IPS-18c (cell line): ENCODE measurements around the gene COL4A1.
"Not testable (repeated sequence)": the region's sequence is repeated elsewhere in the genome, so short reads cannot be mapped to it uniquely, and the experiment has no call there.

Experiments
- H3K4me3 ChIP-seq: 2 replicates; pipeline ENCODE4 v1.7.0; 2013; ENCODE audit warnings: low read depth, mild to moderate bottlenecking, low read length, moderate library complexity; ENCODE audit not compliant: insufficient read depth
- H3K9me3 ChIP-seq: one replicate; pipeline ENCODE4 v1.6.1; 2013; ENCODE audit warnings: mild to moderate bottlenecking, low read length, moderate library complexity; ENCODE audit not compliant: control insufficient read depth, insufficient read depth

The COL4A1 gene

GRCh38 chr13:110317496-110318195, 10.7 kb upstream of the COL4A1 start:
- Histone ChIP-seq H3K4me3 (no peak overlapping the region), H3K9me3 (no peaks in the 10 kb centered on the region)

DNA sequence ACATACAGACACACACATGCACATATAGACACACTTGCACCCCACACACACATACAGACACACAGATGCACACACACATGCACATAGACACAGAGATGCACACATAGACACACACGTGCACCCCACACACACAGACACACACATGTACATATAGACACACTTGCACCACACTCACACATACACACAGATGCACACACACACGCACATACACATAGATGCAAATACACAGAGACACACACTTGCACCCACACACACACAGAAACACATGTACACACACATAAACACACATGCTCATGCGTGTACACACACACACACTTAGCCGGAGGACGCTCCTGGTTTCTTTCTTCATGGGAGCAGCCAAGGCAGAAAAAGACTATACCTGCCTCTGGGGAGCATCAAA, 10.1 kb upstream of the COL4A1 start:
- no peak overlapping the region for H3K4me3 ChIP-seq
- H3K9me3 ChIP-seq, result no peaks in the 10 kb centered on the region

DNA sequence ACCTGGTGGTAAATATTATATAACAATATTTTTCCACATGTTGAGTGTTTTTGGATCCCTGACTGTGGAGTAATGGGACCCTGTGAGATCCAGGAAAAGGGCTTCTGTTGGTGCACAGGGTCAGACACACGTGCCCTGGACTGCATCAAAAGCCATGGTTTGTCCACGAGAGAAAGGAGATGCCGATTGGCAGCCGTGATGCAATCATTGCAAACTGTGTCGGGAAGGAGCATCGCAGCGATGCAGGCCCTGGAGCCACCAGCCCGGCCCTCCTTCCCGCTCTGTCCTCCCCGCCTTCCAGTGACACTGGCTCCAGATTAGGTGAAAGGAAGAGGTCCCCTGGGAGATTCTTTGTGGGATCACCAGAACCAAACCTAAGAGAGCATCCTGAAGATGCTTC, 9.2 kb upstream of the COL4A1 start:
- no peak overlapping the region for H3K4me3 ChIP-seq
- no peaks in the 10 kb centered on the region for H3K9me3 ChIP-seq

DNA sequence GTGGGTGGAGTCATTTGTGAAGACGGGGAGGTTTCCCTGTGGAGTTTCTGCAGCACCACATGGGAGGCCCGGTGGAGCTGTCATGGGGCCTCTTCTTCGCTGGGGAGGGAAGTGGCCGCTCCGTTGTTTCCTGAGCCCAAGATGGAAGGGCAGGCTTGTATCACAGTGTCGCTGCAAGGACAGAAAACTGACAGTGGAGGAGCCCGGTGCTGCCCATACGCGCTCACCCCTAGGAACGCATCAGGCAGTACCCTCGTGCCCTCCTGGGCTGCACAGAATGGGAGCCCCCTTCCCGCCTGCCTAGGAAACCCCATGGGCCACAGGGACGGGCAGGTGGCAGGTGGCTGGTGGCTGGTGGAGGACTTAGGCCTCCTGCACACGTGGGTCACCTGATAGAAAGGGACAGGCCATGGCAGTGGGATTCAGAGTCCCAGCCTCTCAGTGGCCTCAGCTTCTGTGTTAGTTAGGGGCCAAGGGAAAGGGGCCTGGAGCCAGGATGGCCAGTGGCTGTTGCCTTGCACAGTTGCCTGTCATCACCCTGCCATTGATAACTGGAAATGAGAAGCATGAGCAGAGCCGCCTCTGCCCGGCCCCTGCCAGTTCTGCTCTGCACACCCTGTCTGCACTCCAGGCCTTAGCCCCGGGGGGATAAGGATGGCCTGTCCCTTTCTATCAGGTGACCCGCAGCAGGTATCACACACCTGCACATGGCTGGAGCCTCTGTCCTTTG, 7.7 kb upstream of the COL4A1 start:
- Histone ChIP-seq H3K9me3 (no peaks in the 10 kb centered on the region), H3K4me3 (no peak overlapping the region)

- H3K4me3 ChIP-seq, H3K9me3 ChIP-seq: not testable (repeated sequence)
Observed at GRCh38 chr13:110313733-110314132, 6.8 kb upstream of the COL4A1 start.

DNA sequence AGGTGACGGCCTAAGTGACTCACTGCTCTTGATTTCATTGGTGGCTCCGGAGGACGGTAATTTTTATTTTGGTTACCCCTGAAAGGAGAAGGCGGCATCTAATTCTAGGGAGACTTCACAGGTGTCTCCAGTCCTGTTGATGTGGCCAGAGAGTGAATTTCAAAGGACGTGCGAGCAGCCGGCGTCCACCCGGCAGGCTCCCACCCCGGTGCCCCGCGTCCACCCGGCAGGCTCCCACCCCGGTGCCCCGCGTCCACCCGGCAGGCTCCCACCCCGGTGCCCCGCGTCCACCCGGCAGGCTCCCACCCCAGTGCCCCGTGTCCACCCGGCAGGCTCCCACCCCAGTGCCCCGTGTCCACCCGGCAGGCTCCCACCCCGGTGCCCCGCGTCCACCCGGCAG, 6.3 kb upstream of the COL4A1 start:
- not testable (repeated sequence) for H3K4me3 ChIP-seq, H3K9me3 ChIP-seq

DNA sequence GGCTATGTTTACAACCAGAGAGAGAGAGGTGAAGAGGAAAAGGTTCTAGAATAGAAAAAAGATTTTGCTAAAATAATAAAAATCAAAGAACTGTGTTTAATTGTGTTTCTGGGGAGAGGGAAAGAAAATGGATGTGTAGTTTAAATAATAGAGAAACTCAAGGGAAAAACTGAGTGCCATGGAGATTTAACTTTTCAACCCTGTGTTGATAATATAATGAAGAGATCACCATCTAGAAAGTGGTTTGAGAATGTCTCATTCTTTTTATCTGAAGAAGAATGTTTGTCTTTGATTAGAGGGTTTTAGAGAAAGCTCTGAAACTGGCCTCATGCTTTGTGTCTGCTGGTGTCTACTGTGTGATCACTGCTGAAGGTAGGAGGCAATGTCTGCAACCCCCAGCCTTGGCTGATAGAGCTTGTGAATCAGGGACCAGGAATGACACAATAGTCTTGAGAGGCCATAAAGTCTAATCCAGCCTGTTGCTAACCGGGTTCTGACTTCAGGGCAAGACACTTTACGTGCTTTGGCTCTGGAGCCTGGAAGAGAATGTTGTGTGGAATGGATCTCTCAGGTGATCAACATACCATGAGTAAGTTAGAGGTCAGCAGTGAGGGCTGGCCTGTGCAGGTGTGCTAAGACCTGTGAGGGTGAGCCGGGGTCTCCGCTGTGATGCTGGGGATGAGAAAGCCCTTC, 5.5 kb upstream of the COL4A1 start:
- no peaks in the 10 kb centered on the region for H3K9me3 ChIP-seq

DNA sequence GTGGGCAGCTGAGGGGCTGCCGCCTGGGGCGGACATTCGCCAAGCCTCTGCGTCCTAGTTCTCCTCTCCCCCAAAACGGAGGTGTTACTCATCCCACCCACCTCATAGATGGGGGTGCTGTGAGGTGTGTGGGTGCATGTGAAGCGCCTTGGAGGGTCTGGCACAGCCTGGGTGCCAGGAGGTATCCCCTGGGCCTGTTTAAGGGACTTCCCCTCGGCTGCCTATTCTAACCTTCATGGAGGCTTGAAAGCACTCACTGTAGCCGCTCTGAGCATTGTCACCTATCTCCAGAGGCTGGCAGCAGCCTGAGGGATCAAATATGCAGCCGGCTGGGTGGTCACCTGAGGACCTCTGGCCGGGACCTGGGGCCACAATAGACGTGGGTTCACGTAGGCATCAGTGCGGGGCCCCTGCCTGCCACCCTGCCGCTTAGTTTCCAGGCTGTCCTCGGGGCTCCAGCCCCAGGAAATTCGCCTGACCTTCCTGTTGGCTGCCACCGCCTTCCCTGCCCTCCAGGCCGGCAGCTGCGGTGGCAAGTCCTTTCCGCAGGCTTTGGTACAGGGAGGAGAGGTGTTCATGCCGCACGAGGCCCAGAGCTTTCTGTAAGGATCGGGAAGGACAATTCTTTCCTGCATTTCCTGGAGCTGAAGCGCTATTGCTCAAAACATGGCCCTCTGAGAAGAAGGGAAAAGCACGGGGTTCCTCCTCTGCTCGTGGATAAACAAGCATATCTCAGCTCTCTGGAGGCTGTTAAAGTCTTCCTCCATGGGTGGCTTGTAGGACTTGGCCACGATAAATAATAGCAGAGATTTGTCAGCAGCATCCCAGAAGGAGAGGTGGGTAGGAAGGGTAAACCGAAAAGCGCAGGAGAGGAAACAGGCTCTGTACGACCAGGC, 4.7 kb upstream of the COL4A1 start:
- Histone ChIP-seq H3K9me3 (no peaks in the 10 kb centered on the region), H3K4me3 (no peak overlapping the region)

More for the DNA sequence above, 5.5 kb upstream of the COL4A1 start:
- no peak overlapping the region for H3K4me3 ChIP-seq

DNA sequence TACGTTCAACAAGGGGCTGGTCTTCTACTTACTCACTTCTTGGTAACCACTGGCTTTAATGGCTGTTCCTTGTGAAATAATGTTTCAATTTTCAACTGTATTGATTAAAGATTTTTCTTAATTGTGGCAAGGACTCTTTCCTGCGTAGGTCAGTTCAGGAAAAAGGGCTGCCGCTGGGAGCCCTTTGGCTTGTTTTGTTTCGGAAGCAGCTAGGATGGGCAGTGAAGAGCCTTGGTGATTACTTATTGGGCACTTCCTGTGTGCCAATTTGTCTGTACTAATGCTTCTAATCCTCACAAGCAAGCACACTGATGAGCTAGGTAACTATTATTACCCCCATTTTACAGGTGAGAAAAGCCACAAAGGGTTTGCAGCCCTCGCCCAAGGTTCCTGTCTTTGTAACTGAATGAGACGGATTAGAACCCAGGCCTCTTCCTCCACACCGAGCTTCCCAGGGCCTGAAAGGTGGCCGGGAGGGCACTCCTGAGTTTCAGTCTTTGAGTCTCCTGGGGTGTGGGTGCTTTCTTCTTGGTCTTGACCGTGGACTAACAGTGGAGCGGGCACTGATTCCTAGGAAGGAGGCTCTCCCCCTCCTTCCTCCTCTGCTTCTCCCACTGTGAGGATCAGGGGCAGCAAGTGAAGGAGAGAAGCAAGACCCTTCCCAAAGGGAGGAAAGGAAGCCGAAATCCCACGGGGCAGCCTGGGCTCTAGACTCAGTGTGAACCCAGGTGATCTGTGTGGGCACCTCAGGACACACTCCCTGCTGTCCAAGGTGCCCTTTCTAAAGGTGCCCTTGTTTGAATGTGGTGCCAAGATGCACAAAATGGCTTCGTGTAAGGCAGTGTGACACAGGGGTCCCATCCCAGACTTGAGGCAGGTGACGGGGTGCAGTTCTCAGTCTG, 3.8 kb upstream of the COL4A1 start:
- Histone ChIP-seq H3K9me3 (no peaks in the 10 kb centered on the region), H3K4me3 (no peak overlapping the region)

- Histone ChIP-seq H3K4me3 (no peak overlapping the region), H3K9me3 (no peaks in the 10 kb centered on the region)
Observed at GRCh38 chr13:110309661-110310524, 2.9 kb upstream of the COL4A1 start.

DNA sequence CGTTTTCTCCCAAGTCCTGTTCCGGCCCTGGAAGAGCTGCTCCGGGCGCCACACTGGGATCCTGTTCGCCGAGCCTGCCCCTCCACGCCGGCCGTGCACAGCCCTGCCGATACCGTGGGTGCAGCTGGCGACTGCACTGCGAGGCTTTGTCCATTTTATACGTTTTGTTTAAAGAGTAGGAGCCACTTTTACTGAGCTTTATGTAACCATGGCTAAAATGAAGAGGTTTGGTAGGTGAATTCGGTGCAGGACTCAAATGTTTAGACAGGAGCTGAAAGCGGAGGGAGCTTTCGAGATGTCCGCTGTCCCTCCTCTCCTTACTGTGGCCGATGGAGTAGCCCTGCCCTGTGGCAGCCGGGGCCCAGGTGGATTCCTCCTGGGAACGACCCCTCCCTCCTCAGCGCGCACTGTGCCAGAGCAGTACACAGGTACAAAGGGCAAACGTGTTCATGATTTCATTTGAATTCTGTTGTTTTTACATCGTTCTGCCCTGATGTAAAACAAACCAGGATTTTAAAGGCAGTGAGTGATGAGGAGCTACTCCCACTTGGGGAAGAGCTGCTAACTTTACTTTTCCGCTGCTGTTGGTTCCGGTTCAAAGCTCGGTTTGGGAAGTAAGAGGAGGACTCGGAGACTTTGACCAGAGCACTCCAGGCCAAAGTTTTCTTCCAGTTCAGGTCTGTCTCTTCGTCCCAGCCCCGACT, 1.9 kb upstream of the COL4A1 start:
- peak overlapping the region; percentile 87 for H3K4me3 ChIP-seq

GRCh38 chr13:110307767-110308655, 1.1 kb upstream of the COL4A1 start:
- Histone ChIP-seq H3K4me3 (peak overlapping the region; percentile 87), H3K9me3 (no peaks in the 10 kb centered on the region)

More for the DNA sequence above, 1.9 kb upstream of the COL4A1 start:
- no peaks in the 10 kb centered on the region for H3K9me3 ChIP-seq

GRCh38 chr13:110306340-110306959, 507 bp downstream of the COL4A1 start:
- H3K9me3 ChIP-seq, result no peaks in the 10 kb centered on the region
- peak overlapping the region; percentile 87 for H3K4me3 ChIP-seq

- peak overlapping the region; percentile 87; the same call in 1 of the 2 replicates for H3K4me3 ChIP-seq
- no peaks in the 10 kb centered on the region for H3K9me3 ChIP-seq
Observed at GRCh38 chr13:110305949-110306339, 1.0 kb downstream of the COL4A1 start.
